Liver (tissue), 9 donors: ENCODE data around the gene AP4S1. TPM values are rescaled to one million over a fixed set of nuclear protein-coding genes. Genes with fewer than 3 reads are reported as not detected.
A peak's percentile ranks its signal among the peaks of the same experiment; 100 is the strongest.

ENCODE experiments used
- DNase-seq: peaks from one replicate; pipeline ENCODE4 v3.0.0-alpha.2; 2017; ENCODE audit warnings: low spot score
- H3K27ac ChIP-seq, 2 donors: one replicate each; pipeline ENCODE4 v1.7.0; 2013; ENCODE audit warnings: inconsistent platforms in 2 of 2, low read length in 2 of 2, control low read depth in 1 of 2, low read depth in 1 of 2, mild to moderate bottlenecking in 1 of 2
- H3K27me3 ChIP-seq, 4 donors: one replicate each; pipeline versions ENCODE4 v1.6.1 to v1.7.0; 2013; ENCODE audit warnings: low read length in 3 of 4, inconsistent platforms in 1 of 4, mild to moderate bottlenecking in 1 of 4, moderate library complexity in 1 of 4; ENCODE audit not compliant: control insufficient read depth in 4 of 4, insufficient read depth in 4 of 4
- H3K36me3 ChIP-seq, 4 donors: one replicate each; pipeline versions ENCODE4 v1.6.1 to v1.7.0; 2013; ENCODE audit warnings: low read length in 3 of 4, mild to moderate bottlenecking in 3 of 4, low read depth in 1 of 4, moderate library complexity in 1 of 4; ENCODE audit not compliant: control insufficient read depth in 4 of 4, insufficient read depth in 3 of 4
- H3K4me1 ChIP-seq, 4 donors: one replicate each; pipeline versions ENCODE4 v1.6.1 to v1.7.0; 2013; ENCODE audit warnings: low read length in 3 of 4, mild to moderate bottlenecking in 3 of 4, moderate library complexity in 1 of 4; ENCODE audit not compliant: control insufficient read depth in 4 of 4, insufficient read depth in 4 of 4
- H3K4me3 ChIP-seq, 3 donors: one replicate each; pipeline versions ENCODE4 v1.6.1 to v1.7.0; 2013; ENCODE audit warnings: low read length in 3 of 3, control low read depth in 1 of 3, low read depth in 1 of 3, mild to moderate bottlenecking in 1 of 3
- H3K9ac ChIP-seq, 2 donors: one replicate each; pipeline ENCODE4 v1.7.0; 2013; ENCODE audit warnings: low read length in 2 of 2, mild to moderate bottlenecking in 2 of 2, moderate library complexity in 2 of 2, control low read depth in 1 of 2, low read depth in 1 of 2
- H3K9me3 ChIP-seq, 4 donors: one replicate each; pipeline versions ENCODE4 v1.6.1 to v1.7.0; 2013; ENCODE audit warnings: low read length in 3 of 4; ENCODE audit not compliant: control insufficient read depth in 4 of 4
- ATF3 ChIP-seq: IDR thresholded peaks from 2 replicates; pipeline ENCODE4 v1.6.1; 2016; ENCODE audit warnings: antibody characterized with exemption
- CTCF ChIP-seq: fragments of 150-350 bp; IDR thresholded peaks from 2 replicates; pipeline ENCODE4 v1.5.1; 2017; ENCODE audit warnings: improper control_type of control experiment, low read depth, low read length; ENCODE audit not compliant: missing input control
- EGR1 ChIP-seq, 2 donors: IDR thresholded peaks; 2 replicates each; pipeline ENCODE4 v1.6.1; 2016 to 2018; ENCODE audit warnings: antibody characterized with exemption in 2 of 2, low read depth in 2 of 2
- FOXA1 ChIP-seq: IDR thresholded peaks from 2 replicates; pipeline ENCODE4 v1.6.1; 2016; ENCODE audit warnings: antibody characterized with exemption
- FOXA2 ChIP-seq: IDR thresholded peaks from 2 replicates; pipeline ENCODE4 v1.6.1; 2016; ENCODE audit warnings: antibody characterized with exemption
- GABPA ChIP-seq, 2 donors: IDR thresholded peaks in 1 of 2; conservative IDR thresholded peaks in 1 of 2; 2 replicates each; pipeline ENCODE4 v1.6.1; 2016; ENCODE audit warnings: antibody characterized with exemption in 2 of 2, mild to moderate bottlenecking in 1 of 2, moderate library complexity in 1 of 2
- HNF4A ChIP-seq, 2 donors: conservative IDR thresholded peaks; 2 replicates each; pipeline ENCODE4 v1.6.1; 2016; ENCODE audit warnings: antibody characterized with exemption in 2 of 2, mild to moderate bottlenecking in 2 of 2
- HNF4G ChIP-seq: IDR thresholded peaks from 2 replicates; pipeline ENCODE4 v1.6.1; 2016; ENCODE audit warnings: antibody characterized with exemption
- JUND ChIP-seq, 2 donors: IDR thresholded peaks; 2 replicates each; pipeline ENCODE4 v1.6.1; 2016; ENCODE audit warnings: antibody characterized with exemption in 2 of 2
- MAX ChIP-seq: IDR thresholded peaks from 2 replicates; pipeline ENCODE4 v1.6.1; 2016; ENCODE audit warnings: antibody characterized with exemption
- NR2F2 ChIP-seq: IDR thresholded peaks from 2 replicates; pipeline ENCODE4 v1.6.1; 2016; ENCODE audit warnings: antibody characterized with exemption
- RAD21 ChIP-seq, 2 donors: IDR thresholded peaks; 2 replicates each; pipeline ENCODE4 v1.6.1; 2016; ENCODE audit warnings: antibody characterized with exemption in 2 of 2, mild to moderate bottlenecking in 2 of 2
- RXRA ChIP-seq, 2 donors: IDR thresholded peaks; 2 replicates each; pipeline ENCODE4 v1.6.1; 2017 to 2018; ENCODE audit warnings: antibody characterized with exemption in 2 of 2, mild to moderate bottlenecking in 1 of 2
- SP1 ChIP-seq: IDR thresholded peaks from 2 replicates; pipeline ENCODE4 v1.6.1; 2018; ENCODE audit warnings: antibody characterized with exemption, mild to moderate bottlenecking
- TAF1 ChIP-seq: conservative IDR thresholded peaks from 2 replicates; pipeline ENCODE4 v1.6.1; 2016; ENCODE audit warnings: antibody characterized with exemption, mild to moderate bottlenecking
- YY1 ChIP-seq: IDR thresholded peaks from 2 replicates; pipeline ENCODE4 v1.6.1; 2016; ENCODE audit warnings: antibody characterized with exemption, mild to moderate bottlenecking
- polyA plus RNA-seq, 2 donors: library from polyadenylated mRNA; stranded (reverse) in 1 of 2; unstranded in 1 of 2; fragments of 200-250 nt in 1 of 2; fragments of >200 nt in 1 of 2; fragmentation: Nextera tagmentation in 1 of 2; extraction: Ambion mirVana in 1 of 2; gene quantifications; one replicate each; pipeline versions ENCODE4 v1.2.1 to v1.2.3, GENCODE V29; 2013 to 2015
- total RNA-seq, 2 donors: library from RNA; depleted of rRNA; stranded (reverse); fragments of >200 nt; gene quantifications; one replicate each; pipeline ENCODE4 v1.2.3, GENCODE V29; 2014
- TF ChIP-seq, protein P1 (sequence below): IDR thresholded peaks from 2 replicates; pipeline ENCODE4 v1.6.1; 2016; ENCODE audit warnings: antibody characterized with exemption, mild to moderate bottlenecking
- TF ChIP-seq, protein P2 (sequence below): IDR thresholded peaks from 2 replicates; pipeline ENCODE4 v1.6.1; 2016; ENCODE audit warnings: antibody characterized with exemption
- donor health status: healthy.
- donor health status: healthy.
- donor health status: healthy.
- donor health status: healthy.
- donor health status: healthy.

Gene AP4S1
- total and polyA plus RNA-seq, 4 donors = 1.3 to 4.3 (median 1.7) TPM

DNA sequence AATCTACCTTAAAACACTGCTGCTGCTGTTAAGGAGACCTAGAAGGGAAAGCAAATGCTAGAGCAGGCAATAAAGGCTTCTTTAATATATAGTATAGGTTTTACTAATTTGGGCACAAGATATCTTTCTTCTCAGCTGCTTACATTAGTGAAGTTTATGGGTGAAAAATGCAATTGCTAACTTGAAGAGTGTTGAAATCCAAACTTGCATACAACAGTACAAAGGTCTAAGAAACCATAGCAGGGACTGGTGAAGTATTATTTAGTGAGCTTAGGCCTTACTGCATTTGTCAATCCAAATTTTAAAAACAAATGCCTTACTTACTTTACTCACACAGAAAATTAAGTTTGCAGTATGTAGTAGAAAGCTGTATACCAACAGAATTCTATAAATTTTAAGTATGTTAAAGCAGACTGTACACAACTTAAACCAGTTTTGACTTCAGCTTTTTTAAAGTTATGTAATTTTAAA, 1.4 kb upstream of the AP4S1 start:
- no peak for DNase-seq
- Histone ChIP-seq H3K4me3 (peak overlapping the region; percentile 50 to 95 (median 84)), H3K9ac (peak overlapping the region; percentile 98 to 100)

More for the DNA sequence above, 1.4 kb upstream of the AP4S1 start:
- Histone ChIP-seq H3K27me3 (no peaks in the 10 kb centered on the region), H3K4me1 (peaks cover 0 to 36% (median 5%) of the 10 kb centered on the region in 4 donors), H3K27ac (peak overlapping the region; percentile 99 to 100), H3K36me3 (peaks cover 0 to 12% (median 0%) of the 10 kb centered on the region in 4 donors), H3K9me3 (no peaks in the 10 kb centered on the region)
- TF ChIP-seq TAF1 (no peak), HNF4G (peak; percentile 81), HNF4A (conservative IDR thresholded peaks at IDR 0.05) (peak; percentile 98 to 99), RAD21 (IDR thresholded peaks at IDR 0.05) (peak in 1 of 2 donors; percentile 40), CTCF (no peak), NR2F2 (no peak), FOXA1 (no peak), FOXA2 (no peak), SP1 (peak; percentile 72), YY1 (peak; percentile 72), EGR1 (IDR thresholded peaks at IDR 0.05; ENCODE audit: low read depth in 2 of 2) (no peak), GABPA (IDR thresholded peaks at IDR 0.05 in 1 of 2, conservative IDR thresholded peaks at IDR 0.05 in 1 of 2) (no peak), ATF3 (peak; percentile 40), JUND (IDR thresholded peaks at IDR 0.05) (peak; percentile 72 to 78), MAX (peak; percentile 10), RXRA (IDR thresholded peaks at IDR 0.05) (peak; percentile 42 to 64)
- TF ChIP-seq, protein P1, sequence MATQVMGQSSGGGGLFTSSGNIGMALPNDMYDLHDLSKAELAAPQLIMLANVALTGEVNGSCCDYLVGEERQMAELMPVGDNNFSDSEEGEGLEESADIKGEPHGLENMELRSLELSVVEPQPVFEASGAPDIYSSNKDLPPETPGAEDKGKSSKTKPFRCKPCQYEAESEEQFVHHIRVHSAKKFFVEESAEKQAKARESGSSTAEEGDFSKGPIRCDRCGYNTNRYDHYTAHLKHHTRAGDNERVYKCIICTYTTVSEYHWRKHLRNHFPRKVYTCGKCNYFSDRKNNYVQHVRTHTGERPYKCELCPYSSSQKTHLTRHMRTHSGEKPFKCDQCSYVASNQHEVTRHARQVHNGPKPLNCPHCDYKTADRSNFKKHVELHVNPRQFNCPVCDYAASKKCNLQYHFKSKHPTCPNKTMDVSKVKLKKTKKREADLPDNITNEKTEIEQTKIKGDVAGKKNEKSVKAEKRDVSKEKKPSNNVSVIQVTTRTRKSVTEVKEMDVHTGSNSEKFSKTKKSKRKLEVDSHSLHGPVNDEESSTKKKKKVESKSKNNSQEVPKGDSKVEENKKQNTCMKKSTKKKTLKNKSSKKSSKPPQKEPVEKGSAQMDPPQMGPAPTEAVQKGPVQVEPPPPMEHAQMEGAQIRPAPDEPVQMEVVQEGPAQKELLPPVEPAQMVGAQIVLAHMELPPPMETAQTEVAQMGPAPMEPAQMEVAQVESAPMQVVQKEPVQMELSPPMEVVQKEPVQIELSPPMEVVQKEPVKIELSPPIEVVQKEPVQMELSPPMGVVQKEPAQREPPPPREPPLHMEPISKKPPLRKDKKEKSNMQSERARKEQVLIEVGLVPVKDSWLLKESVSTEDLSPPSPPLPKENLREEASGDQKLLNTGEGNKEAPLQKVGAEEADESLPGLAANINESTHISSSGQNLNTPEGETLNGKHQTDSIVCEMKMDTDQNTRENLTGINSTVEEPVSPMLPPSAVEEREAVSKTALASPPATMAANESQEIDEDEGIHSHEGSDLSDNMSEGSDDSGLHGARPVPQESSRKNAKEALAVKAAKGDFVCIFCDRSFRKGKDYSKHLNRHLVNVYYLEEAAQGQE = no peak
- TF ChIP-seq, protein P2, sequence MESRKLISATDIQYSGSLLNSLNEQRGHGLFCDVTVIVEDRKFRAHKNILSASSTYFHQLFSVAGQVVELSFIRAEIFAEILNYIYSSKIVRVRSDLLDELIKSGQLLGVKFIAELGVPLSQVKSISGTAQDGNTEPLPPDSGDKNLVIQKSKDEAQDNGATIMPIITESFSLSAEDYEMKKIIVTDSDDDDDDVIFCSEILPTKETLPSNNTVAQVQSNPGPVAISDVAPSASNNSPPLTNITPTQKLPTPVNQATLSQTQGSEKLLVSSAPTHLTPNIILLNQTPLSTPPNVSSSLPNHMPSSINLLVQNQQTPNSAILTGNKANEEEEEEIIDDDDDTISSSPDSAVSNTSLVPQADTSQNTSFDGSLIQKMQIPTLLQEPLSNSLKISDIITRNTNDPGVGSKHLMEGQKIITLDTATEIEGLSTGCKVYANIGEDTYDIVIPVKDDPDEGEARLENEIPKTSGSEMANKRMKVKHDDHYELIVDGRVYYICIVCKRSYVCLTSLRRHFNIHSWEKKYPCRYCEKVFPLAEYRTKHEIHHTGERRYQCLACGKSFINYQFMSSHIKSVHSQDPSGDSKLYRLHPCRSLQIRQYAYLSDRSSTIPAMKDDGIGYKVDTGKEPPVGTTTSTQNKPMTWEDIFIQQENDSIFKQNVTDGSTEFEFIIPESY = peak; percentile 33
